Astrocyte of the hippocampus (primary cell): ENCODE results near the gene DUSP15.
A peak's percentile ranks its signal among the peaks of the same experiment; 100 is the strongest.
"Not testable (repeated sequence)": the region's sequence is repeated elsewhere in the genome, so short reads cannot be mapped to it uniquely, and the experiment has no call there.

Experiments
- DNase-seq: peaks from one replicate; pipeline ENCODE4 v3.0.0; 2011; ENCODE audit warnings: low read depth, low spot score

DUSP15 gene

DNA sequence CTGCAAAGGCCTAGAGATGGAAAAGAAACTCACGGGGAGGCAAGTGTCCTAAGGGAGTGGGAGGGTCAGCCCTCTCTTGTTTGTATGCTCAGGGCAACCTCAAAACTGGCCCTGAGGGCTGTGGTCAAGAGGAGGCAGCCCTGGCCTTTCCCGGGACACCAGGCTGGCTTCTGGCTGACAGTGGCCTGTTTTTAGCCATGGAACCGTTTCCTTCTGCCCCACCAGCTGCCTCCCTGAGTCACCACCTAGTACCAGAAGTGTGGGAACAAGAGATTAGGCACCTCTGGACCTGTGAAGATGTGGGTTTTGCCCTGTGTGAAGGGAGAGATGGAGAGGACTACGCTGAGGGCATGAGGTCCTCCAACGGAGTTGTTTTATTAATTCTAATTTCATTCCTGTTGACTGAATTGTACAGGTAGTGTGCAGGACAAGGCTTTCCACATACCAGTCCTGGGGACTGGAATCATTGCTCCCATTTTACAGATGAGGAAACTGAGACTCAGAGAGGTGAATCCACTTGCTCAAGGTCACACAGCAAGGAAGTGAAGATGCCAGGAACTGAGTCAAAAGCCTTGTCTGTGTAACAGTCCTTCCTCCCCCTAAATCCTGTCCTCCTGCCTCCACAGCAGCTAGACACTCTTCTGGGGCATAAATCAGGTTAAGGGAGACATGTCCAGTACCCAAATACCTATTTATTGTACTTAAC lies 30.4 kb downstream of the DUSP15 start:
- no peak for DNase-seq

- DNase-seq, result peak; percentile 64
These were observed 31.6 kb downstream of the DUSP15 start for GRCh38 chr20:31838646-31839292.

- peak; percentile 42 for DNase-seq
These were observed 32.4 kb downstream of the DUSP15 start for GRCh38 chr20:31837896-31838397.

DNA sequence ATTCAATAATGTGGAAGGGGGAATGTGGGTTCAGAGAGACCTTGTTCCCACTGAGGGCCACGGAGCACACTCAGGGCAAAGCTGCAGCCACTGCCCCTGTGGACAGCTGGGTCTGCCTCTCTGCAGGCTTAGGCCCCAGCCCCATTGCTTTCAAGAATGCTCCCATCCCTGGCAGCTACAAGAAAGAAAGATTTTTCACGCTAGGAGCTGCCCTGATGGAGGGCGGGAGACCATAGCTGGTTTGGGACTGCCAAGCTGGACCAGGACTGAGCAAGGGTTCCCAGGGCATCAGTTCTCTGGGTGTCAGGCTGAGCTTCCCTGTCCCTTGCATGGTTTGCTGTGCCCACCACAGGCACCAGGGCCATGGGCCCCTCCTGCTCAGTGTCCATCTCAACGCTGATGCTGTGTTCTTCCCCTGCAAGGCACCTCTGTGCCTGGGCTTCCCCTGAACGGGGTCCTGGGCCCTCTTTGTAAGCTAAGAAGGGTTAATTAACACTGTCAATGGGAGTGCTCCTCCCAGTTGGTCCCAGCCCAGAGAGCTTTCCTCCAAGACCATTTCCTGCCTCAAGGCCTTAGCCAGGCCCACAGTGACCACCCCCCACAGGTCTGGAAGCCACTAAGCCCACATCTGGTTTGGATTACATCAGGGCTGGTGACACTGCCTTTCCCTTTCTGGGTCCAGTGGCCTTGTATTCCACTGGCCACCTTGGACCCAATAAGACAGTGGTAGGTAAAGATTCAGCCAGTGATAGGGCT lies 33.3 kb downstream of the DUSP15 start:
- no peak for DNase-seq

- peak; percentile 98 for DNase-seq
These were observed 34.1 kb downstream of the DUSP15 start for GRCh38 chr20:31835977-31836852.

DNA sequence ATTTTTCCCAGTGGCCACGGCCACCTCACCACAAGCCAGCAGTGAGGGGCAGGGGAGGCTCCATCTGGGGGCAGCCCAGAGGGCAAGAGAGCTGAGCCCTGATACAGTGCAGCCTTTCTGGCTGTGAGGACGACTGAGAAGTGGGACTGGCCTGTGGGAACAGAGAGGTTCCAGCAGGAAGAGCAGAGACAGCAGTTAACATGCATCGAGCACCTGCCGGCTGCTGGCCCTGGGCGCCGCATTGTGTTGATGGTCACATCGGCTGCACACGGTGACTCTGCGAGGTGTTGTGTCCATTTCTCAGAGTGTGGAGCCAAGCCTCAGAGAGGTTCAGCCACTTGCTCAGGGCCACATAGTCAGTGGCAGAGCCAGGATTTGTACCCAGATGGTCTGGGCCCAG lies 34.8 kb downstream of the DUSP15 start:
- DNase-seq, result no peak

GRCh38 chr20:31833931-31834521 lies 36.3 kb downstream of the DUSP15 start:
- DNase-seq, result no peak

- peak; percentile 72 for DNase-seq
These were observed 37.0 kb downstream of the DUSP15 start for GRCh38 chr20:31833130-31833930.

DNA sequence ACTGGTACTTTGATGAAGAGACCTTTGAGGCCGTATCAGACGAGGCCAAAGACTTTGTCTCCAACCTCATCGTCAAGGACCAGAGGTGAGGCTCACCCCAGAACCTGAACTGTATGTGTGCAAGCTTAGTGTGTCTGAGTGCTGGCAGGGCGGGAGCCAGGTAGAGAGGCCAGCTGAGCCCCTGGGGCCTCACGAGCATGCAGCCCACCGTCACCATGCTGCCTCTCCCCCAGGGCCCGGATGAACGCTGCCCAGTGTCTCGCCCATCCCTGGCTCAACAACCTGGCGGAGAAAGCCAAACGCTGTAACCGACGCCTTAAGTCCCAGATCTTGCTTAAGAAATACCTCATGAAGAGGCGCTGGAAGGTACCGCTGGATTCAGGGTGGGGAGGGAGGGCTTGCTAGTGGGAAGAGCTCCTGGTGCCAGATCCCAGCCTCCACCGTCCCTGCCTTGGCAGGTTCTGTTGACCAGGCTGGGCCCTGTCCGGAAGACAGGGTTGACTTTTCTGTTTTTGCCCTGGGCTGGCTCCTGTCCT lies 38.5 kb downstream of the DUSP15 start:
- DNase-seq, result no peak

DNA sequence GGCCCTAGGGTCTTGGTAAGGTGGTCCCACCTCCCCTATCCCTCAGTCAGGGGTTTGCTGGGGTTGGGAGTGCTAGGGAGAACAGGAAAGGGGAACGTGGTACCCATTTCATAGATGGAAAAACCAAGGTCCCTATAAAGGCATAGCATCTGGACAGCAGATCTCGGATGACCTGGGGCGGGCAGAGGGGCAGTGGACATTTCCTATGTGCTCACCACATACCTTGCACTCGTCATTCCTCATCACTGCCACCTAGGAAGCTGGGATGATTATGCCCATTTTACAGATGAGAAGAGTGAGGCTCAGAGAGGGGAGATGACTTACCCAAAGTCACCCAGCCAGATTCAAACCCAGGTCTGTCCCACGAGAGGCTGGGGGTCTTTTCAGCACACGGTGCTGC lies 39.1 kb downstream of the DUSP15 start:
- no peak for DNase-seq

DNA sequence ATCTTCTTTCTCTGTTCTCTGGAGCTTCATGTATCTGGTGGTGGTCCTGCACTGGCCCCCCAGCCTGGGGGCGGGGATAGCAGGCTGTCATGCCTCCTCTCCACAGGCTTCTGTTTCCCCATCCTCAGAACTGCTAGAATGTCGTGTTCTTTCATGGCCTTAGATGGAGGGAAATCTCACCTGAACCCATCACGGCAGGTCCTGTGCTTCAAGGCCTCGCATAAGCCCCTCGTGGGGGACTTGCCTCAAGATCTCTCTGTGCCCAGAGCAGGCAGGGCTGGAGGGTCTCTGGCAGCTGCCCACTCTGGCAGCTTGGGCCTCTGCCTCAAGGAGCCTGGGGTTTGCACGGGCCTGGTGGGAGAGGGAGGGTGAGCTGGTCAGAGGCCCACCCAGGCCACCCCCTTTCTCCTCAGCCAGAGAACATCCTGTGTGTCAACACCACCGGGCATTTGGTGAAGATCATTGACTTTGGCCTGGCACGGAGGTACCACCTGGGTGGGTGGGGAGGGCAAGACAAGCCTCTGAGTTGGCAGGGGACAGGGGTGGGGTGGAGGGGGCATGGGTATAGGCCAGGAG lies 39.8 kb downstream of the DUSP15 start:
- no peak for DNase-seq

- DNase-seq, result no peak
These were observed 40.6 kb downstream of the DUSP15 start for GRCh38 chr20:31829731-31830130.

DNA sequence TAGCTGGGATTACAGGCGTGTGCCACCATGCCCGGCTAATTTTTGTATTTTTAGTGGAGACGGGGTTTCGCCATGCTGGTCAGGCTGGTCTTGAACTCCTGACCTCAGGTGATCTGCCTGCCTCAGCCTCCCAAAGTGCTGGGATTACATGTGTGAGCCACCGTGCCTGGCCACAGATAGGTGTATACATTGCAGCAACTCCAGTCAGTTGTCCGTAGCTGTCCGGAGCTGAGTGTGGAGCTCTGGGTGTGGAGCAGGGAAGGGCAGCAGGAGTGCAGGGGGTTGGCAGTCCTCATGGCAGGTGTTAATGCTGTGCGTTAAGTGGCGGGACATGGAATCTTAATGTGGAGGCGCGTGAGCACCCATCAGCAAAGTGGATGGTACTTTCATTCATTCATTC lies 42.3 kb downstream of the DUSP15 start:
- DNase-seq, result not testable (repeated sequence)

DNA sequence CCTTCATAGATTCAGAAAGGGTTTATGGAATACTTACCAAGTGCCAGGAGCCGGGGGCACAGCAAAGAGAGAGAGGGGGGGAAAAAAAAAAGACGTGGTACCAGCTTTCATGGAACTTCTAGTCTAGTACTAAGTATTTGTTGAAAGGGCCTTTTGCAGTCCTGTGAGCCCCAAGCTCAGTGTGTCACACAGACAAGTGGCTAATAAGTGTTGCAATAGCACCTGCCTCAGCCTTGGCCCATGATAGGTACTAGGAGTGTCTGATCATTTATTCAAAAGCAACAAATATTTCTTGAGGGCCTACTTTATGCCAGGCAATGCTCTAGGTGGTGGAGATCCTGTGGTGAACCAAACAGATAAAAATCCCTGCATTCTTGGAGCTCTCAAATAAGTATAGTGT lies 43.3 kb downstream of the DUSP15 start:
- DNase-seq, result no peak

DNA sequence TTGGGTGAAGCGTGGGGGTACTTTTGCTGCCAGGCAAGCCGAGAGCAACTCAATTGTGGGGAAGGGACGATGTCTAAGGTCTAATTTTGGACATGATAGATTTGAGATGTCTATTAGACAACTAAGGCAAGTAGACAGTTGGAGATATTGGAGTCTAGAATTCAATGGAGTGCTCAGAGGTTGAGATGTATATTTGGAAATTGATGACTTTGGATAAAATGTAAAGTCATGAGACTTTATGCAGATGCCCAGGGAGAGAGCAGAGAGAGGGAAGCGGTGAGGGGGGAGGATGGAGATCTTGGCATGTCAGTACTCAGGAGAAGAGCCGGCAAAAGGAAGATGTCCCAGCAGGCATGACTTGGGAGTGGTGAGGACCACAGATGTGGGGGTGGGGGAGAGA lies 44.3 kb downstream of the DUSP15 start:
- no peak for DNase-seq

DNA sequence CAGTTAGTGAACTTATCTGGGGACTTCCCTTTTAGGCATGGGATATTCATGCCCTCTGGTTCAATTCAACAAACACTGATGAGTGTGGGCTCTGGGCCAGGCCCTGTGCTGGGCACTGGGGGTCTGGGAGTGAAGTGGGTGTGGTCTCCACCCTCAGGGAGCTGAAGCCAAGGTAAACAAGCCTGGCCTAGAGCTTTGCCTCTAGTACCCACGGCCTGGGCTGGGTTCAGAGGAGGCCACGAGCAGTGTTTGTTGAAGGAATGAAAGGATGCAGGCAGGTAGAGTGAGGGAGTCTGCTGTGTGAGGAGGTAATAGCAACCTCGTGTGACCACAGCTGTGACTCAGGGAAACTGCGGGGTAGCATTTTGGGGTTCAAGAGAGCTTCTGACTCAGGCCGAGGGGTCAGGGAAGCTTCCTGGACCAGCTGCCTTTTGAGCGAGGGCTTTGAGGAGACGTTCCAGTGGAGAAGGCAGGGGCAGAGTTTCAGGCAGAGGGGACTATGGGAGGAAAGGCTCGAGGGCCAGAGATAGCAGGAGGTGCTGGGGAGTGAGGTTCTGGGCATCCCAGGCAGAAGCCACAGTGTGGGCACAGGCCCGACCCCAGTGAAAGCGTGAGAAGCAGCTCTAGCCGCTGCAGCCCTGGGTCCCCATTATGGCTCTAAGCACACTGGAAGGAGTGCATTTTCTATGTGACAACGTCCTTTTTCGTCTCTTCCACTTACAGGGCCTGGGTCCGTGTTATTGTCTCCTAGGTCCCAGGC lies 45.6 kb downstream of the DUSP15 start:
- DNase-seq, result no peak

- DNase-seq, result no peak
These were observed 46.2 kb downstream of the DUSP15 start for GRCh38 chr20:31824125-31824485.

DNA sequence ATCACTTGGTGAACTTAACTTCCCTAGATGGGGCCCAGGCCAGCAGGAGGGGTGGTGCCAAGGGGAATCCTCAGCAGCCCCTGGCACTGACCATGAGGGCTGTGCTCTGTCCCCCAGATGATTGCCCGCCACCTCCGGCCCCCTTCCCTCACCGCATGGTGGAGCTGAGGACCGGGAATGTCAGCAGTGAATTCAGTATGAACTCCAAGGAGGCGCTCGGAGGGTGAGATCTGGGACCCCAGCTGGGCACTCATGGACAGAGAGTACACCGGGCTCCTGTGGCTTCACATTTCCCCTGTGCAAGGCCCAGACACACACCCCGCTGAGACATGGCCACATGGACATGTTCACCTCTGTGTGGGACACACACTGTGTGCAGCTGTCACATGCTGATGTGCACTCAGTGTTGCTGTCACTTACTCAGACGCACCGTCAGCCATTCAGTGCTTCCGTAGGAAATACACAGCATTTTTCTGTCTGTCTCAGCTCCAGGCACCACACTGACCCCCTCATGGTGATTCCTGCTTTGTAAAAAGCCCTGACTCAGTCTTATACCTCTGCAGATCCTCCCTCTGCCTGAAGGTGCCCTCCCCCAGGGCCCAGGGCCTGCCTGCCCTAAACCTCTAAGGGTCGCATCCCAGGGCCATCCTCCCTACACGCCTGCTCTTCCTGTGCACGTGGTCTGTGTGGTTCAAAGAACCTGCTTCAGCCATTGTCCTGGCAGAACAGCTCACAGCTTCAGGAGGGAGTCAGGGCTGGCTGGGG lies 46.8 kb downstream of the DUSP15 start:
- no peak for DNase-seq
